K562 (cell line): ENCODE measurements around the gene ZNF460. TPM values are rescaled to one million over a fixed set of nuclear protein-coding genes. Genes with fewer than 3 reads are reported as not detected.

ENCODE experiments used
- ATAC-seq: fragments of 200-7000 bp; cut with Tn5 transposase; 3 replicates; pipeline ENCODE4 v1.9.1; 2020; ENCODE audit warnings: moderate library complexity
- BruUV-seq: library from RNA; stranded (reverse); fragments of 400-500 nt; replicated peaks from 2 replicates; lab custom pipeline; 2021; lab: Mats Ljungman, UMichigan
- CTCF ChIA-PET: fragments of 300-600 bp; formaldehyde crosslinking; extraction: SDS; loops from one replicate; lab custom pipeline; 2021; ENCODE audit warnings: low intra/inter-chr PET ratio; lab: Yijun Ruan, JAX
- POLR2A ChIA-PET: fragments of 300-600, 350-650 bp; sonication (Branson Sonifier 250); formaldehyde crosslinking; extraction: SDS; loops from one replicate; lab custom pipeline; 2021; ENCODE audit warnings: antibody characterized with exemption, inconsistent platforms; lab: Yijun Ruan, JAX
- DNase-seq, 4 experiments: peaks; one replicate each; pipeline versions ENCODE4 v3.0.0 to v3.0.0-alpha.2; 2011 to 2018; ENCODE audit warnings: low spot score in 3 of 4, mixed read lengths in 3 of 4; ENCODE audit errors: extremely low read depth in 1 of 4
- FAIRE-seq: peaks from 2 replicates; lab custom pipeline; 2011; peaks lifted over from hg19 to GRCh38; lab: Jason Lieb, UNC
- H2AFZ ChIP-seq: 2 replicates; pipeline ENCODE4 v1.6.0; 2011; ENCODE audit warnings: low read depth, low read length, control low read depth, inconsistent platforms
- H3K27ac ChIP-seq: fragments of 200-600 bp; 3 replicates; pipeline ENCODE4 v1.8.0; 2011; ENCODE audit warnings: low read depth, mild to moderate bottlenecking, control low read depth, inconsistent platforms, low read length, moderate library complexity, mixed read lengths; ENCODE audit errors: extremely low read depth
- H3K27me3 ChIP-seq, 2 experiments: fragments of 300-600 bp in 1 of 2; 2 replicates in 1 of 2; 3 replicates in 1 of 2; pipeline versions ENCODE4 v1.6.0 to v1.8.0; 2011; ENCODE audit warnings: inconsistent platforms in 2 of 2, low read length in 2 of 2, mild to moderate bottlenecking in 1 of 2, mixed read lengths in 1 of 2, moderate library complexity in 1 of 2; ENCODE audit not compliant: control insufficient read depth in 2 of 2, insufficient read depth in 2 of 2
- H3K36me3 ChIP-seq: fragments of 300-600 bp; 3 replicates; pipeline ENCODE4 v1.8.0; 2011; ENCODE audit warnings: mild to moderate bottlenecking, low read length, inconsistent platforms; ENCODE audit not compliant: control insufficient read depth, insufficient read depth
- H3K4me1 ChIP-seq, 2 experiments: fragments of 200-600 bp in 1 of 2; replicated peaks in 1 of 2; 2 replicates in 1 of 2; 3 replicates in 1 of 2; pipeline versions ENCODE4 v1.5.1 to v1.8.0; 2011; ENCODE audit warnings: inconsistent platforms in 2 of 2, low read length in 2 of 2, mild to moderate bottlenecking in 1 of 2, mixed read lengths in 1 of 2, moderate library complexity in 1 of 2; ENCODE audit not compliant: control insufficient read depth in 2 of 2, insufficient read depth in 2 of 2
- H3K4me2 ChIP-seq: 2 replicates; pipeline ENCODE4 v1.6.1; 2011; ENCODE audit warnings: low read length, control low read depth, inconsistent platforms, mixed read lengths; ENCODE audit not compliant: insufficient read depth
- H3K4me3 ChIP-seq: fragments of 200-600 bp; sonication (generic), shearing (Covaris generic); 2 replicates; pipeline ENCODE4 v1.5.1; 2016; ENCODE audit warnings: control low read depth, inconsistent platforms
- H3K79me2 ChIP-seq: fragments of 200-600 bp; 3 replicates; pipeline ENCODE4 v1.8.0; 2011; ENCODE audit warnings: low read length, inconsistent platforms; ENCODE audit not compliant: control insufficient read depth, insufficient read depth
- H3K9ac ChIP-seq, 2 experiments: 2 replicates each; pipeline versions ENCODE4 v1.6.0 to v1.6.1; 2011; ENCODE audit warnings: low read depth in 2 of 2, low read length in 2 of 2, control low read depth in 1 of 2, inconsistent platforms in 1 of 2, mild to moderate bottlenecking in 1 of 2, mixed read lengths in 1 of 2; ENCODE audit not compliant: insufficient read depth in 1 of 2
- H3K9me1 ChIP-seq: one replicate; pipeline ENCODE4 v1.6.0; 2011; ENCODE audit warnings: inconsistent platforms, mild to moderate bottlenecking, low read length, moderate library complexity; ENCODE audit not compliant: control insufficient read depth, insufficient read depth
- H3K9me3 ChIP-seq: replicated peaks from 2 replicates; pipeline ENCODE4 v1.5.1; 2011; ENCODE audit warnings: low read depth, low read length, inconsistent platforms; ENCODE audit not compliant: control insufficient read depth, insufficient read depth
- H4K20me1 ChIP-seq: replicated peaks from 2 replicates; pipeline ENCODE4 v1.6.1; 2011; ENCODE audit warnings: low read length, inconsistent platforms, mixed read lengths; ENCODE audit not compliant: control insufficient read depth, insufficient read depth
- ATF1 ChIP-seq, 2 experiments: fragments of 450-650 bp in 1 of 2; IDR thresholded peaks; 2 replicates each; pipeline ENCODE4 v1.6.1; 2016; ENCODE audit warnings: missing compliant biosample characterization in 1 of 2, missing genetic modification characterization in 1 of 2
- CBX3 ChIP-seq, 2 experiments: IDR thresholded peaks; 1 replicate in 1 of 2; 2 replicates in 1 of 2; pipeline ENCODE4 v1.6.1; 2012; ENCODE audit warnings: inconsistent platforms in 2 of 2, low read length in 2 of 2, borderline replicate concordance in 1 of 2, control low read depth in 1 of 2
- DIDO1 ChIP-seq: fragments of 450-650 bp; IDR thresholded peaks from 2 replicates; pipeline ENCODE4 v1.6.1; 2016; ENCODE audit warnings: low read depth, missing biosample characterization, missing genetic modification characterization
- GTF3C2 ChIP-seq: IDR thresholded peaks from 3 replicates; pipeline ENCODE4 v1.6.1; 2011; ENCODE audit warnings: borderline replicate concordance, mild to moderate bottlenecking, moderate library complexity; ENCODE audit not compliant: insufficient read length; ENCODE audit errors: extremely low read depth
- NCOA1 ChIP-seq: fragments of 450-650 bp; IDR thresholded peaks from 2 replicates; pipeline ENCODE4 v1.6.1; 2016; ENCODE audit warnings: low read depth
- NCOR1 ChIP-seq: fragments of 450-650 bp; IDR thresholded peaks from 2 replicates; pipeline ENCODE4 v1.6.1; 2016; ENCODE audit warnings: mild to moderate bottlenecking, moderate library complexity
- POLR2A ChIP-seq: fragments of 450-650 bp; conservative IDR thresholded peaks from 2 replicates; pipeline ENCODE4 v1.6.1; 2016
- PTTG1 ChIP-seq: fragments of 450-650 bp; IDR thresholded peaks from 2 replicates; pipeline ENCODE4 v1.6.1; 2016; ENCODE audit warnings: low read depth, mild to moderate bottlenecking, missing genetic modification characterization, missing compliant biosample characterization
- RAD51 ChIP-seq: fragments of 450-650 bp; IDR thresholded peaks from 2 replicates; pipeline ENCODE4 v1.7.1; 2016; ENCODE audit warnings: low read depth, mild to moderate bottlenecking, borderline replicate concordance
- RBM34 ChIP-seq: fragments of 200-400 bp; formaldehyde crosslinking; IDR thresholded peaks from 2 replicates; pipeline ENCODE4 v1.6.1; 2018; ENCODE audit warnings: low read length, borderline replicate concordance; ENCODE audit not compliant: insufficient read depth
- RFX5 ChIP-seq: IDR thresholded peaks from 2 replicates; pipeline ENCODE4 v1.6.1; 2011; ENCODE audit warnings: low read depth, mild to moderate bottlenecking, improper control_type of control experiment, low read length
- SETDB1 ChIP-seq: IDR thresholded peaks from one replicate; pipeline ENCODE4 v1.6.1; 2012; ENCODE audit warnings: low read length, control low read depth, inconsistent platforms
- SIN3A ChIP-seq, 2 experiments: fragments of 150-350 bp in 1 of 2; IDR thresholded peaks; 2 replicates each; pipeline ENCODE4 v1.6.1; 2011 to 2016; ENCODE audit warnings: borderline replicate concordance in 2 of 2, low read depth in 2 of 2, low read length in 2 of 2, mild to moderate bottlenecking in 2 of 2, moderate library complexity in 2 of 2; ENCODE audit not compliant: control insufficient read depth in 1 of 2
- SIX5 ChIP-seq, 2 experiments: IDR thresholded peaks; 2 replicates each; pipeline ENCODE4 v1.6.1; 2011; ENCODE audit warnings: low read length in 2 of 2, borderline replicate concordance in 1 of 2, low read depth in 1 of 2, mild to moderate bottlenecking in 1 of 2, moderate library complexity in 1 of 2; ENCODE audit not compliant: insufficient read depth in 1 of 2
- SMARCB1 ChIP-seq: IDR thresholded peaks from 2 replicates; pipeline ENCODE4 v1.6.1; 2011; ENCODE audit warnings: improper control_type of control experiment, low read depth; ENCODE audit not compliant: insufficient read length
- SMARCE1 ChIP-seq: fragments of 450-650 bp; IDR thresholded peaks from 2 replicates; pipeline ENCODE4 v1.7.1; 2016; ENCODE audit warnings: mild to moderate bottlenecking
- STAT5B ChIP-seq: fragments of 250-450 bp; sonication (Bioruptor Pico); IDR thresholded peaks from 2 replicates; pipeline ENCODE4 v1.8.0; 2021; ENCODE audit warnings: mild to moderate bottlenecking, inconsistent platforms
- THRAP3 ChIP-seq: fragments of 450-650 bp; IDR thresholded peaks from 2 replicates; pipeline ENCODE4 v1.6.1; 2016; ENCODE audit warnings: mild to moderate bottlenecking, inconsistent platforms, borderline replicate concordance
- ZNF121 ChIP-seq: sonication (generic); formaldehyde crosslinking; conservative IDR thresholded peaks from 2 replicates; pipeline ENCODE4 v1.8.0; 2022; ENCODE audit warnings: missing genetic modification reagents
- ZNF408 ChIP-seq: fragments of 250-450 bp; sonication (Bioruptor Pico); IDR thresholded peaks from 2 replicates; pipeline ENCODE4 v1.4.0; 2020; ENCODE audit warnings: low read depth, mild to moderate bottlenecking, moderate library complexity
- ZNF75A ChIP-seq: fragments of 450-650 bp; formaldehyde crosslinking; IDR thresholded peaks from 2 replicates; pipeline ENCODE4 v1.4.0; 2020; ENCODE audit warnings: mild to moderate bottlenecking
- ZNF785 ChIP-seq: fragments of 250-450 bp; sonication (Bioruptor Pico); IDR thresholded peaks from 2 replicates; pipeline ENCODE4 v1.4.0; 2020; ENCODE audit warnings: mild to moderate bottlenecking
- ZNF830 ChIP-seq: fragments of 250-450 bp; sonication (Bioruptor Pico); IDR thresholded peaks from 2 replicates; pipeline ENCODE4 v1.5.0; 2021; ENCODE audit warnings: mild to moderate bottlenecking
- in situ Hi-C: fragments of 300-500 bp; cut with MboI; formaldehyde crosslinking; loops from 4 replicates; pipeline ENCODE4 v1.15.0; 2018; ENCODE audit warnings: inconsistent platforms, mixed read lengths
- intact Hi-C: fragments of 100-400 bp; cut with micrococcal nuclease; formaldehyde crosslinking; loops from 2 replicates; pipeline ENCODE4 v1.14.2; 2022
- polyA plus RNA-seq, 8 experiments: library from polyadenylated mRNA; depleted of rRNA in 4 of 8; stranded (reverse) in 5 of 8; unstranded in 3 of 8; fragments of >200 nt; fragmentation: Nextera tagmentation in 2 of 8; fragmentation: Illumina TruSeq in 1 of 8; extraction: Ambion mirVana in 2 of 8; extraction: Trizol in 1 of 8; gene quantifications; 2 replicates each; pipeline versions ENCODE4 v1.2.1 to v1.2.3, GENCODE V29; 2011 to 2014; ENCODE audit warnings: inconsistent platforms in 1 of 8, missing spikeins in 1 of 8
- total RNA-seq, 7 experiments: library from RNA; depleted of rRNA in 6 of 7; stranded (reverse); fragments of >200 nt in 6 of 7; fragmentation: Illumina TruSeq in 2 of 7; extraction: Trizol in 2 of 7; gene quantifications; 2 replicates each; pipeline versions ENCODE4 v1.2.1 to v1.2.3, GENCODE V29; 2011 to 2021; ENCODE audit warnings: low replicate concordance in 1 of 7

The ZNF460 gene
- total and polyA plus RNA-seq, 9 of the 15 experiments (the other 6 are each of a cell fraction or from before 2014, with no cell fraction given): 0.45 to 36.2 (median 16.6) TPM

GRCh38 chr19:57305056-57305455 lies 24.8 kb downstream of the ZNF460 start (continued):
- TF ChIP-seq ZNF121 (CRISPR knock-in tag) (no peak), NCOR1 (no peak), RBM34 (no peak), STAT5B (no peak), RAD51 (no peak), PTTG1 (tag) (no peak), SMARCB1 (no peak), RFX5 (no peak)

- Histone ChIP-seq H3K4me2 (no peak overlapping the region), H3K27me3 (no peaks in the 10 kb centered on the region), H3K4me3 (no peak overlapping the region), H3K9me3 (no peaks in the 10 kb centered on the region), H4K20me1 (no peaks in the 10 kb centered on the region), H3K79me2 (no peaks in the 10 kb centered on the region), H2AFZ (no peak overlapping the region), H3K9ac (no peak overlapping the region), H3K4me1 (no peaks in the 10 kb centered on the region), H3K36me3 (peaks cover 8% of the 10 kb centered on the region; the same call in 1 of the 3 replicates), H3K27ac (no peak overlapping the region), H3K9me1 (no peaks in the 10 kb centered on the region)
- DNase-seq (no peak), FAIRE-seq (no peak), ATAC-seq (no peak)
- ChIA-PET CTCF (no interaction called here), POLR2A (interaction anchor here (1.5 kb wide), 1 partner anchor 81 kb away, joined by 4 read pairs; the partner anchor contains the start of gene ZNF548)
- in situ Hi-C loops: no loop called here
- no TSS peak for BruUV-seq
- intact Hi-C loops: no loop called here
- TF ChIP-seq CBX3 (IDR thresholded peaks at IDR 0.05; ENCODE audit: borderline replicate concordance in 1 of 2, low read length in 2 of 2): 0 out of 3 replicates have a peak, but pooled peaks of 1 of the 2 experiments have one; percentile 22
- TF ChIP-seq POLR2A: 0 out of 2 replicates have a peak, but pooled peaks have one; percentile 28
- no peak for TF ChIP-seq SMARCE1
- no peak for TF ChIP-seq THRAP3
- TF ChIP-seq GTF3C2: no peak
- no peak for TF ChIP-seq SIX5 (IDR thresholded peaks at IDR 0.05; ENCODE audit: borderline replicate concordance in 1 of 2, insufficient read depth in 1 of 2, low read depth in 1 of 2, low read length in 2 of 2)
- no peak for TF ChIP-seq ZNF785 (CRISPR knock-in tag)
- no peak for TF ChIP-seq SETDB1
- no peak for TF ChIP-seq NCOA1
- no peak for TF ChIP-seq DIDO1 (tag)
- TF ChIP-seq ATF1 (CRISPR knock-in tag; IDR thresholded peaks at IDR 0.05): no peak
- TF ChIP-seq ATF1 (tag; IDR thresholded peaks at IDR 0.05): no peak
- TF ChIP-seq ZNF408 (CRISPR knock-in tag): no peak
- TF ChIP-seq SIN3A (IDR thresholded peaks at IDR 0.05; ENCODE audit: borderline replicate concordance in 2 of 2, control insufficient read depth in 1 of 2, low read depth in 2 of 2, low read length in 2 of 2): no peak
- no peak for TF ChIP-seq ZNF830 (CRISPR knock-in tag)
- TF ChIP-seq ZNF75A (CRISPR knock-in tag): peak; percentile 92
Measured at GRCh38 chr19:57308514-57308913, 28.2 kb downstream of the ZNF460 start.
